NCI-H1694 (cell line): ENCODE data around the gene MAN2B1.
A peak's percentile ranks its signal among the peaks of the same experiment; 100 is the strongest.

ENCODE experiments used
- DNase-seq: peaks from one replicate; lab custom pipeline; 2025; lab: John Stamatoyannopoulos, UW

Gene MAN2B1

GRCh38 chr19:12611361-12611699 lies 55.2 kb downstream of the MAN2B1 start:
- peak; percentile 56 for DNase-seq

- DNase-seq, result peak; percentile 97
These were observed 55.8 kb downstream of the MAN2B1 start, which contains the start of the genes ZNF490 and ZNF791 for GRCh38 chr19:12610540-12611360. Gene ZNF490 (minus strand): TSS chr19:12610813. CDS start chr19:12610680, 133 bp downstream. Gene ZNF791 (plus strand): TSS chr19:12610920. CDS start chr19:12611080, 160 bp downstream.

DNA sequence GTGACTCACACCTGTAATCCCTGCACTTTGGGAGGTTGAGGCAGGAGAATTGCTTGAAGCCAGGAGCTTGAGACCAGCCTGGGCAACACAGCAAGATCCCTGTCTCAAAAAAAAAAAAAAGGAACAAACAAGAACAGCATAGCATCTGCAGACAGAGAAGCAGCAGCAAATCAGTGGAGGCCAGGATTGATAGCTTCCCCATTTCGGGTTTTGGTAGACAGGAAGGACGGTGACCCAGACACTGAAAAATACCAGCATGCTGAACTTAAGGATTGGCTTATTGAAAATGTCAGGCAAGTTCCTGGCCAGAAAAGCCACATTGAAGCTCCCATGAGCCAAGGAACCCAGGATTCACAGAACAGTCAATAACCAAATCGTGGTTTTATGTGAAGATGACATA lies 58.9 kb downstream of the MAN2B1 start:
- DNase-seq, result no peak

GRCh38 chr19:12606796-12607195 lies 59.7 kb downstream of the MAN2B1 start:
- no peak for DNase-seq

GRCh38 chr19:12603714-12604113 lies 62.8 kb downstream of the MAN2B1 start:
- no peak for DNase-seq

- DNase-seq, result no peak
These were observed 68.9 kb downstream of the MAN2B1 start for GRCh38 chr19:12597594-12597993.

DNA sequence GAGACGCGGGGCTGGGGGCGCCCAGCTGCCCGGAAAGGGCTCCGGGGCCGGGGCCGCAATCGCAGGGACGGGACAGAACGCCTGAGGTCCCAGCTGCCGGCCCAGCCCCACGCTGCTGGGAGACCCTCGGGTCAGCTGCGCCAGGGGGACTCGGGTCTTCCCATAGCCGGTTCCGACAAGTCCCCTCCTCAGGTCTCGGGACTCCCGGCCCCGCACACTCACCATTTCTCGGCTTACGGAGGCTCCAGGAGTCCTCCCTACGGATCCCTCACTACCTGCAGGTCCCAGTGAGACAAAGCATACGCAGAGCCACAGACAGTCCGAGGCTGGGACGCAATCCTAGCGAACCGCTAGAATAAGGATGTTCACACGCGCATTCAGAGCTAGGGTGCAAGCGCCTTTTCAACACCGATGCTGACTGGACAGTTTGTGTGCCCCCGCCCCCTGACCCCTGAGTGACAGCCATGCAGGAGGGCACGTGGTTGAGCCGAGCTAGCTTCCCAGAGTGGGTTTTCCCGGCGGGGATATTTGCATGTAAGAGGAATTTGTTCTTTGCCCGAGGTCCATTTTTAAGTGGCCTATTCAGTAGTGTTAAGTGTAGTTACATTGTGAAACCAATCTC lies 69.5 kb downstream of the MAN2B1 start:
- no peak for DNase-seq
